SK-N-SH (cell line): ENCODE measurements around the gene RPL7A. TPM values are rescaled to one million over a fixed set of nuclear protein-coding genes. Genes with fewer than 3 reads are reported as not detected.

Experiments
- CTCF ChIA-PET: fragments of 300-600, 350-600 bp; formaldehyde crosslinking; extraction: SDS; loops from one replicate; lab custom pipeline; 2021; lab: Yijun Ruan, JAX
- POLR2A ChIA-PET: fragments of 350-600 bp; sonication (Branson Sonifier 250); formaldehyde crosslinking; extraction: SDS; loops from one replicate; lab custom pipeline; 2020; ENCODE audit warnings: antibody characterized with exemption, inconsistent platforms; lab: Yijun Ruan, JAX
- DNase-seq: peaks from one replicate; pipeline ENCODE4 v3.0.0; 2012
- H2AFZ ChIP-seq: fragments of 200-600 bp; sonication (generic); 2 replicates; pipeline ENCODE4 v1.8.1; 2016; ENCODE audit warnings: antibody characterized with exemption, mild to moderate bottlenecking, low read depth
- H3F3A ChIP-seq: fragments of 200-600 bp; sonication (generic); replicated peaks from 2 replicates; pipeline ENCODE3; 2016; ENCODE audit warnings: antibody characterized with exemption, mild to moderate bottlenecking; ENCODE audit not compliant: insufficient read depth
- H3K27ac ChIP-seq, 2 experiments: fragments of 200-500 bp in 1 of 2; fragments of 200-600 bp in 1 of 2; sonication (Bioruptor generic) in 1 of 2; sonication (generic), shearing (Covaris generic) in 1 of 2; 2 replicates each; pipeline versions ENCODE4 v1.5.1 to v1.6.1; 2014 to 2016; ENCODE audit warnings: low read depth in 2 of 2, inconsistent platforms in 1 of 2, low read length in 1 of 2, mild to moderate bottlenecking in 1 of 2, mixed read lengths in 1 of 2
- H3K27me3 ChIP-seq: fragments of 200-600 bp; sonication (generic), shearing (Covaris generic); 2 replicates; pipeline ENCODE4 v1.6.1; 2016; ENCODE audit warnings: mixed run types; ENCODE audit not compliant: insufficient read depth
- H3K36me3 ChIP-seq, 2 experiments: fragments of 200-500 bp in 1 of 2; fragments of 200-600 bp in 1 of 2; sonication (Bioruptor generic) in 1 of 2; sonication (generic) in 1 of 2; replicated peaks in 1 of 2; 2 replicates each; pipeline versions ENCODE3 to v1.5.1; 2014 to 2016; ENCODE audit warnings: low read length in 1 of 2, mild to moderate bottlenecking in 1 of 2; ENCODE audit not compliant: insufficient read depth in 2 of 2, control insufficient read depth in 1 of 2
- H3K4me1 ChIP-seq, 2 experiments: fragments of 200-500 bp in 1 of 2; fragments of 200-600 bp in 1 of 2; sonication (Bioruptor generic) in 1 of 2; sonication (generic), shearing (Covaris generic) in 1 of 2; 2 replicates each; pipeline versions ENCODE4 v1.5.1 to v1.6.1; 2014 to 2016; ENCODE audit warnings: low read depth in 1 of 2, low read length in 1 of 2, mixed run types in 1 of 2; ENCODE audit not compliant: insufficient read depth in 2 of 2, control insufficient read depth in 1 of 2
- H3K4me2 ChIP-seq: fragments of 200-600 bp; sonication (generic), shearing (Covaris generic); 2 replicates; pipeline ENCODE4 v1.6.1; 2017; ENCODE audit warnings: mixed run types
- H3K4me3 ChIP-seq, 2 experiments: fragments of 200-500 bp in 1 of 2; fragments of 200-600 bp in 1 of 2; sonication (Bioruptor generic) in 1 of 2; sonication (generic), shearing (Covaris generic) in 1 of 2; 2 replicates each; pipeline versions ENCODE4 v1.5.1 to v1.8.1; 2014 to 2016; ENCODE audit warnings: low read depth in 2 of 2, inconsistent platforms in 1 of 2, low read length in 1 of 2, mild to moderate bottlenecking in 1 of 2, mixed read lengths in 1 of 2, moderate library complexity in 1 of 2
- H3K79me2 ChIP-seq: fragments of 200-600 bp; sonication (generic); 2 replicates; pipeline ENCODE4 v1.8.1; 2017; ENCODE audit warnings: mild to moderate bottlenecking; ENCODE audit not compliant: insufficient read depth
- H3K9ac ChIP-seq: fragments of 200-600 bp; sonication (generic); 2 replicates; pipeline ENCODE4 v1.6.1; 2017; ENCODE audit warnings: mixed run types
- H3K9me2 ChIP-seq: fragments of 200-600 bp; sonication (generic); 2 replicates; pipeline ENCODE4 v1.6.1; 2017; ENCODE audit warnings: mixed run types
- H3K9me3 ChIP-seq: fragments of 200-600 bp; sonication (generic); 2 replicates; pipeline ENCODE4 v1.6.1; 2017; ENCODE audit warnings: mixed run types, mild to moderate bottlenecking, moderate library complexity
- H4K20me1 ChIP-seq: fragments of 200-600 bp; sonication (generic); 2 replicates; pipeline ENCODE4 v1.6.1; 2017; ENCODE audit warnings: mild to moderate bottlenecking, mixed run types; ENCODE audit not compliant: insufficient read depth
- CHD2 ChIP-seq: fragments of 150-350 bp; IDR thresholded peaks from 2 replicates; pipeline ENCODE4 v1.6.1; 2018; ENCODE audit warnings: low read length; ENCODE audit not compliant: partially characterized antibody
- EP300 ChIP-seq, 2 experiments: IDR thresholded peaks; 2 replicates each; pipeline versions ENCODE4 v1.4.0 to v1.6.1; 2012; ENCODE audit warnings: borderline replicate concordance in 1 of 2, low read depth in 1 of 2, low read length in 1 of 2
- EZH2phosphoT487 ChIP-seq: fragments of 200-600 bp; sonication (generic); IDR thresholded peaks from 2 replicates; pipeline ENCODE4 v1.6.1; 2017; ENCODE audit warnings: low read depth, mixed run types, mild to moderate bottlenecking, antibody characterized with exemption, moderate library complexity, borderline replicate concordance
- FOSL2 ChIP-seq: IDR thresholded peaks from 2 replicates; pipeline ENCODE4 v1.4.0; 2012; ENCODE audit warnings: low read depth, mild to moderate bottlenecking, moderate library complexity, borderline replicate concordance
- FOXM1 ChIP-seq: IDR thresholded peaks from 2 replicates; pipeline ENCODE4 v1.4.0; 2012; ENCODE audit warnings: low read depth, mild to moderate bottlenecking
- IRF3 ChIP-seq: fragments of 150-350 bp; IDR thresholded peaks from 2 replicates; pipeline ENCODE4 v1.6.1; 2016; ENCODE audit warnings: mild to moderate bottlenecking, low read depth, low read length
- JUND ChIP-seq: IDR thresholded peaks from 2 replicates; pipeline ENCODE4 v1.4.0; 2012
- MAX ChIP-seq: IDR thresholded peaks from 2 replicates; pipeline ENCODE4 v1.4.0; 2012; ENCODE audit warnings: low read depth
- MEF2A ChIP-seq: IDR thresholded peaks from 2 replicates; pipeline ENCODE4 v1.4.0; 2012; ENCODE audit warnings: low read depth, borderline replicate concordance
- NRF1 ChIP-seq: IDR thresholded peaks from 2 replicates; pipeline ENCODE4 v1.6.1; 2012; ENCODE audit warnings: low read depth, mild to moderate bottlenecking, low read length
- PBX3 ChIP-seq: IDR thresholded peaks from 2 replicates; pipeline ENCODE4; 2012
- POLR2AphosphoS5 ChIP-seq: IDR thresholded peaks from 2 replicates; pipeline ENCODE4 v1.6.1; 2012; ENCODE audit warnings: low read depth, low read length
- RFX5 ChIP-seq: IDR thresholded peaks from 2 replicates; pipeline ENCODE4 v1.6.1; 2012; ENCODE audit warnings: mild to moderate bottlenecking, improper control_type of control experiment, low read length
- USF1 ChIP-seq: IDR thresholded peaks from 2 replicates; pipeline ENCODE4 v1.4.0; 2012; ENCODE audit warnings: low read depth, borderline replicate concordance
- USF2 ChIP-seq: fragments of 150-350 bp; IDR thresholded peaks from 2 replicates; pipeline ENCODE4 v1.6.1; 2017; ENCODE audit warnings: antibody characterized with exemption, low read length, low read depth, borderline replicate concordance
- YY1 ChIP-seq: IDR thresholded peaks from 2 replicates; pipeline ENCODE4 v1.4.0; 2012; ENCODE audit warnings: low read depth, mild to moderate bottlenecking
- ZBTB33 ChIP-seq: IDR thresholded peaks from 2 replicates; pipeline ENCODE4 v1.4.0; 2012; ENCODE audit warnings: low read depth, borderline replicate concordance
- WGBS: methylation state at CpG from one replicate; pipeline ENCODE4 v1.1.6; 2017; ENCODE audit warnings: low lambda C conversion rate; 5-methylcytosine and 5-hydroxymethylcytosine counted together
- polyA plus RNA-seq, 3 experiments: library from polyadenylated mRNA; depleted of rRNA; stranded (reverse); fragments of >200 nt; gene quantifications; 2 replicates each; pipeline ENCODE4 v1.2.3, GENCODE V29; 2012

Gene RPL7A
- polyA plus RNA-seq, 1 of the 3 experiments (the other 2 are of a cell fraction), result 4,121 TPM

GRCh38 chr9:133348718-133349573 lies 928 bp downstream of the RPL7A start:
- POLR2A ChIA-PET, result interaction anchor here (1.1 to 1.7 kb wide), 7 partner anchors 9 to 160 kb away, joined by 3 to 16 read pairs (median 5); partner anchors contain the start of genes CACFD1, STKLD1, SURF1 and SURF2
- Histone ChIP-seq H3K27ac (peak overlapping the region; percentile 89 to 97), H3K4me3 (peak overlapping the region; percentile 99), H3K9ac (peak overlapping the region; percentile 99), H2AFZ (no peak overlapping the region), H3K9me3 (no peaks in the 10 kb centered on the region), H3K36me3 (peaks cover 36 to 70% of the 10 kb centered on the region in 2 experiments), H3K79me2 (peaks cover 54% of the 10 kb centered on the region), H4K20me1 (peaks cover 43% of the 10 kb centered on the region), H3K9me2 (no peaks in the 10 kb centered on the region), H3K4me2 (peak overlapping the region; percentile 94), H3K4me1 (peaks cover 8 to 27% of the 10 kb centered on the region in 2 experiments; a peak in 2 of 4 replicates), H3K27me3 (no peaks in the 10 kb centered on the region), H3F3A (peaks cover 45% of the 10 kb centered on the region)
- no peak for DNase-seq
- CTCF ChIA-PET, result interaction anchor here (1.1 to 1.7 kb wide), 3 partner anchors 8 to 163 kb away, joined by 4 to 6 read pairs (median 5); partner anchors contain the start of genes SURF1 and SURF2
- TF ChIP-seq RFX5 (no peak), POLR2AphosphoS5 (peak; percentile 11; the same call in 1 of the 2 replicates)
- 5% methylated on average over 25 of the region's 25 CpGs for WGBS

GRCh38 chr9:133349965-133350616 lies 2.1 kb downstream of the RPL7A start:
- Histone ChIP-seq H3K27ac (peak overlapping the region in 1 of 2 experiments; percentile 89; a peak in 2 of 4 replicates), H4K20me1 (peaks cover 43% of the 10 kb centered on the region), H3K9me2 (no peaks in the 10 kb centered on the region), H2AFZ (no peak overlapping the region), H3F3A (peaks cover 45% of the 10 kb centered on the region), H3K27me3 (no peaks in the 10 kb centered on the region), H3K4me3 (peak overlapping the region; percentile 99; a peak in 2 of 4 replicates), H3K9me3 (no peaks in the 10 kb centered on the region), H3K79me2 (peaks cover 64% of the 10 kb centered on the region), H3K36me3 (peaks cover 36 to 67% of the 10 kb centered on the region in 2 experiments), H3K4me2 (peak overlapping the region; percentile 94), H3K9ac (peak overlapping the region; percentile 99; the same call in 1 of the 2 replicates), H3K4me1 (peaks cover 10 to 36% of the 10 kb centered on the region in 2 experiments; a peak in 2 of 4 replicates)
- ChIA-PET POLR2A (interaction anchor here (1.4 kb wide), 1 partner anchor 23 kb away, joined by 3 read pairs; no protein-coding TSS in a partner anchor), CTCF (interaction anchor here (0.7 to 3.1 kb wide), 3 partner anchors 10 to 205 kb away, joined by 4 to 13 read pairs (median 6); no protein-coding TSS in a partner anchor)
- 93% methylated on average over 12 of the region's 15 CpGs for WGBS
- no peak for DNase-seq
- TF ChIP-seq NRF1 (no peak), RFX5 (no peak), CHD2 (no peak), PBX3 (no peak), MAX (no peak), IRF3 (no peak), YY1 (no peak), FOXM1 (no peak), FOSL2 (no peak), ZBTB33 (no peak), POLR2AphosphoS5 (no peak), EP300 (IDR thresholded peaks at IDR 0.05; ENCODE audit: borderline replicate concordance in 1 of 2, low read depth in 1 of 2, low read length in 1 of 2) (no peak), EZH2phosphoT487 (no peak), JUND (no peak), MEF2A (no peak), USF1 (no peak), USF2 (no peak)
